ENCODE results near the gene ETFB.

- TF ChIP-seq FOXA1 (IDR thresholded peaks at IDR 0.05): no peak
- no peak for TF ChIP-seq CTCF (IDR thresholded peaks at IDR 0.05; ENCODE audit: low read depth, low read length, missing input control)
These were observed 28.2 kb downstream of the ETFB start for GRCh38 chr19:51337861-51338562.

Data from liver (tissue), 2 donors.